ENCODE data around the gene TCHP.

Gene TCHP

GRCh38 chr12:109879351-109880042 is 20.6 kb upstream of the TCHP start:
- TF ChIP-seq CTCF (IDR thresholded peaks at IDR 0.05; ENCODE audit: poor library complexity, severe bottlenecking): no peak
- ATAC-seq (ENCODE audit: low read depth): no peak
- H3K4me1 ChIP-seq (ENCODE audit: insufficient read depth, poor library complexity, severe bottlenecking): peaks cover 30% of the 10 kb centered on the region
- DNase-seq (ENCODE audit: low spot score): no peak
- H3K27me3 ChIP-seq (ENCODE audit: insufficient read depth, poor library complexity, severe bottlenecking): no peaks in the 10 kb centered on the region
- H3K4me3 ChIP-seq (ENCODE audit: severe bottlenecking): peak overlapping the region; percentile 98
- peak overlapping the region; percentile 47 for H3K27ac ChIP-seq (ENCODE audit: poor library complexity, severe bottlenecking)
- H3K9me3 ChIP-seq (ENCODE audit: severe bottlenecking): no peaks in the 10 kb centered on the region
- H3K36me3 ChIP-seq (ENCODE audit: low read depth): no peaks in the 10 kb centered on the region

- Histone ChIP-seq H3K27me3 (ENCODE audit: insufficient read depth, poor library complexity, severe bottlenecking) (no peaks in the 10 kb centered on the region), H3K36me3 (ENCODE audit: low read depth) (no peaks in the 10 kb centered on the region), H3K9me3 (ENCODE audit: severe bottlenecking) (no peaks in the 10 kb centered on the region), H3K4me1 (ENCODE audit: insufficient read depth, poor library complexity, severe bottlenecking) (peaks cover 26% of the 10 kb centered on the region), H3K4me3 (ENCODE audit: severe bottlenecking) (peak within 1 kb of the TSS; percentile 98), H3K27ac (ENCODE audit: poor library complexity, severe bottlenecking) (peak within 1 kb of the TSS; percentile 47)
- peak; percentile 79 for DNase-seq (ENCODE audit: low spot score)
- ATAC-seq (ENCODE audit: low read depth): peak; percentile 89
- TF ChIP-seq CTCF (IDR thresholded peaks at IDR 0.05; ENCODE audit: poor library complexity, severe bottlenecking): peak; percentile 94
Observed at GRCh38 chr12:109880043-109880931, 19.8 kb upstream of the TCHP start, which contains the start of gene GLTP. Gene GLTP (minus strand): TSS chr12:109880541. CDS start chr12:109880374, 167 bp downstream.

GRCh38 chr12:109880938-109881337 is 19.1 kb upstream of the TCHP start:
- Histone ChIP-seq H3K4me3 (ENCODE audit: severe bottlenecking) (peak overlapping the region; percentile 98), H3K4me1 (ENCODE audit: insufficient read depth, poor library complexity, severe bottlenecking) (peaks cover 26% of the 10 kb centered on the region), H3K27me3 (ENCODE audit: insufficient read depth, poor library complexity, severe bottlenecking) (no peaks in the 10 kb centered on the region), H3K36me3 (ENCODE audit: low read depth) (no peaks in the 10 kb centered on the region), H3K9me3 (ENCODE audit: severe bottlenecking) (no peaks in the 10 kb centered on the region), H3K27ac (ENCODE audit: poor library complexity, severe bottlenecking) (peak overlapping the region; percentile 47)
- TF ChIP-seq CTCF (IDR thresholded peaks at IDR 0.05; ENCODE audit: poor library complexity, severe bottlenecking): no peak
- ATAC-seq (ENCODE audit: low read depth): no peak; the same call in 2 of the 3 replicates
- DNase-seq (ENCODE audit: low spot score): no peak

- DNase-seq (ENCODE audit: low spot score) (no peak), ATAC-seq (ENCODE audit: low read depth) (no peak)
- no peaks in the 10 kb centered on the region for H3K27me3 ChIP-seq (ENCODE audit: insufficient read depth, poor library complexity, severe bottlenecking)
- H3K4me3 ChIP-seq (ENCODE audit: severe bottlenecking): no peak overlapping the region
- no peak for TF ChIP-seq CTCF (IDR thresholded peaks at IDR 0.05; ENCODE audit: poor library complexity, severe bottlenecking)
- peak overlapping the region; percentile 47 for H3K27ac ChIP-seq (ENCODE audit: poor library complexity, severe bottlenecking)
- no peaks in the 10 kb centered on the region for H3K36me3 ChIP-seq (ENCODE audit: low read depth)
- H3K4me1 ChIP-seq (ENCODE audit: insufficient read depth, poor library complexity, severe bottlenecking): peaks cover 21% of the 10 kb centered on the region
- H3K9me3 ChIP-seq (ENCODE audit: severe bottlenecking): no peaks in the 10 kb centered on the region
Observed at GRCh38 chr12:109881752-109882151, 18.3 kb upstream of the TCHP start.

Data from RWPE2 (cell line).